H1 (cell line): ENCODE measurements around the gene CXCL14. TPM values are rescaled to one million over a fixed set of nuclear protein-coding genes. Genes with fewer than 3 reads are reported as not detected.

Experiments
- CTCF ChIA-PET: fragments of 300-600 bp; sonication (Branson Sonifier 250); formaldehyde crosslinking; loops from one replicate; lab custom pipeline; 2021; ENCODE audit not compliant: partially characterized antibody; lab: Charles Lee
- POLR2A ChIA-PET: fragments of 300-600 bp; sonication (Branson Sonifier 250); formaldehyde crosslinking; loops from one replicate; lab custom pipeline; 2021; ENCODE audit warnings: inconsistent platforms; ENCODE audit not compliant: partially characterized antibody; lab: Charles Lee
- DNase-seq, 2 experiments: peaks; one replicate each; pipeline versions ENCODE4 v3.0.0 to v3.0.0-alpha.2; 2010 to 2022; ENCODE audit warnings: low spot score in 2 of 2, low read depth in 1 of 2, mixed read lengths in 1 of 2
- FAIRE-seq: peaks from 2 replicates; lab custom pipeline; 2011; peaks lifted over from hg19 to GRCh38; lab: Jason Lieb, UNC
- H2AFZ ChIP-seq: 2 replicates; pipeline ENCODE4 v1.8.1; 2012; ENCODE audit warnings: low read length, inconsistent platforms
- H2AK5ac ChIP-seq: 2 replicates; pipeline ENCODE4 v1.6.1; 2013; ENCODE audit warnings: low read depth, low read length
- H2BK120ac ChIP-seq: replicated peaks from 2 replicates; pipeline ENCODE3; 2013; ENCODE audit warnings: low read depth, low read length, inconsistent platforms
- H2BK12ac ChIP-seq: 2 replicates; pipeline ENCODE4 v1.6.1; 2013; ENCODE audit warnings: low read depth, low read length
- H2BK15ac ChIP-seq: 2 replicates; pipeline ENCODE4 v1.6.1; 2013; ENCODE audit warnings: low read length
- H2BK20ac ChIP-seq: 2 replicates; pipeline ENCODE4 v1.6.1; 2013; ENCODE audit warnings: low read length
- H2BK5ac ChIP-seq: 2 replicates; pipeline ENCODE4 v1.6.1; 2013; ENCODE audit warnings: low read depth, low read length
- H3K14ac ChIP-seq: 2 replicates; pipeline ENCODE4 v1.6.1; 2013; ENCODE audit warnings: inconsistent platforms; ENCODE audit not compliant: insufficient read length
- H3K18ac ChIP-seq: 2 replicates; pipeline ENCODE4 v1.6.1; 2013; ENCODE audit warnings: low read length; ENCODE audit errors: extremely low read depth
- H3K23ac ChIP-seq: 2 replicates; pipeline ENCODE4 v1.6.1; 2013; ENCODE audit warnings: inconsistent platforms; ENCODE audit not compliant: insufficient read length
- H3K23me2 ChIP-seq: 2 replicates; pipeline ENCODE4 v1.6.1; 2013; ENCODE audit warnings: low read depth, low read length
- H3K27ac ChIP-seq: 2 replicates; pipeline ENCODE4 v1.6.1; 2011; ENCODE audit warnings: low read depth, low read length, inconsistent platforms
- H3K27me3 ChIP-seq, 4 experiments: replicated peaks in 1 of 4; 1 replicate in 1 of 4; 2 replicates in 3 of 4; pipeline versions ENCODE4 v1.6.1 to v1.8.1; 2011 to 2013; ENCODE audit warnings: low read length in 3 of 4, mild to moderate bottlenecking in 3 of 4, inconsistent platforms in 2 of 4, mixed read lengths in 2 of 4, moderate library complexity in 1 of 4; ENCODE audit not compliant: control insufficient read depth in 3 of 4, insufficient read depth in 3 of 4; ENCODE audit errors: extremely low read depth in 1 of 4
- H3K36me3 ChIP-seq, 4 experiments: 2 replicates each; pipeline versions ENCODE4 v1.6.1 to v1.8.1; 2011 to 2013; ENCODE audit warnings: mild to moderate bottlenecking in 4 of 4, low read length in 3 of 4, moderate library complexity in 2 of 4, control low read depth in 1 of 4, inconsistent platforms in 1 of 4; ENCODE audit not compliant: insufficient read depth in 4 of 4, control insufficient read depth in 2 of 4
- H3K4ac ChIP-seq: replicated peaks from 2 replicates; pipeline ENCODE3; 2013; ENCODE audit warnings: low read length, low read depth, mixed read lengths, inconsistent platforms; ENCODE audit not compliant: insufficient read length
- H3K4me1 ChIP-seq, 4 experiments: replicated peaks in 1 of 4; 1 replicate in 1 of 4; 2 replicates in 3 of 4; pipeline versions ENCODE4 v1.6.1 to v1.8.1; 2011 to 2013; ENCODE audit warnings: low read length in 3 of 4, inconsistent platforms in 2 of 4, mixed read lengths in 1 of 4; ENCODE audit not compliant: insufficient read depth in 4 of 4, control insufficient read depth in 3 of 4
- H3K4me2 ChIP-seq, 2 experiments: 2 replicates each; pipeline versions ENCODE4 v1.6.1 to v1.8.1; 2011 to 2013; ENCODE audit warnings: low read depth in 2 of 2, low read length in 2 of 2, control low read depth in 1 of 2, inconsistent platforms in 1 of 2, mild to moderate bottlenecking in 1 of 2; ENCODE audit not compliant: insufficient read depth in 1 of 2
- H3K4me3 ChIP-seq, 4 experiments: fragments of 200-600, 300-600 bp in 1 of 4; sonication (generic), shearing (Covaris generic), sonication (Bioruptor Twin) in 1 of 4; 2 replicates each; pipeline versions ENCODE4 v1.5.1 to v1.8.1; 2011 to 2016; ENCODE audit warnings: low read length in 4 of 4, low read depth in 3 of 4, control low read depth in 2 of 4, inconsistent platforms in 2 of 4, mild to moderate bottlenecking in 2 of 4, mixed read lengths in 1 of 4, moderate library complexity in 1 of 4; ENCODE audit not compliant: insufficient read depth in 2 of 4; ENCODE audit errors: extremely low read depth in 1 of 4
- H3K56ac ChIP-seq: replicated peaks from 2 replicates; pipeline ENCODE3; 2013; ENCODE audit warnings: low read depth, mild to moderate bottlenecking, mixed read lengths, low read length, inconsistent platforms; ENCODE audit not compliant: insufficient read length
- H3K79me1 ChIP-seq: 2 replicates; pipeline ENCODE4 v1.6.1; 2013; ENCODE audit warnings: low read depth, low read length, control low read depth
- H3K79me2 ChIP-seq, 2 experiments: 2 replicates each; pipeline versions ENCODE4 v1.6.1 to v1.8.1; 2012 to 2013; ENCODE audit warnings: low read length in 2 of 2, mild to moderate bottlenecking in 2 of 2, inconsistent platforms in 1 of 2; ENCODE audit not compliant: insufficient read depth in 2 of 2, control insufficient read depth in 1 of 2
- H3K9ac ChIP-seq, 4 experiments: replicated peaks in 1 of 4; 1 replicate in 1 of 4; 2 replicates in 3 of 4; pipeline versions ENCODE4 v1.6.1 to v1.8.1; 2011 to 2013; ENCODE audit warnings: low read depth in 3 of 4, low read length in 3 of 4, control low read depth in 2 of 4, mild to moderate bottlenecking in 2 of 4, moderate library complexity in 2 of 4, inconsistent platforms in 1 of 4; ENCODE audit errors: extremely low read depth in 1 of 4
- H3K9me3 ChIP-seq, 2 experiments: 2 replicates each; pipeline versions ENCODE4 v1.6.1 to v1.8.1; 2012 to 2013; ENCODE audit warnings: mild to moderate bottlenecking in 2 of 2, moderate library complexity in 2 of 2, control low read depth in 1 of 2, inconsistent platforms in 1 of 2, low read depth in 1 of 2, low read length in 1 of 2, mixed read lengths in 1 of 2; ENCODE audit not compliant: insufficient read depth in 2 of 2
- H4K20me1 ChIP-seq, 2 experiments: replicated peaks in 1 of 2; 2 replicates each; pipeline versions ENCODE3 to v1.8.1; 2011 to 2013; ENCODE audit warnings: inconsistent platforms in 2 of 2, low read length in 2 of 2, mild to moderate bottlenecking in 1 of 2; ENCODE audit not compliant: insufficient read depth in 2 of 2, control insufficient read depth in 1 of 2
- H4K5ac ChIP-seq: 2 replicates; pipeline ENCODE4 v1.6.1; 2013; ENCODE audit warnings: low read length, low read depth, mixed read lengths, inconsistent platforms; ENCODE audit not compliant: insufficient read length
- H4K8ac ChIP-seq: 2 replicates; pipeline ENCODE4 v1.8.0; 2013; ENCODE audit warnings: mild to moderate bottlenecking, moderate library complexity, low read length, inconsistent platforms; ENCODE audit not compliant: insufficient read depth; ENCODE audit errors: extremely low read depth
- H4K91ac ChIP-seq: replicated peaks from 2 replicates; pipeline ENCODE3; 2013; ENCODE audit warnings: low read length, mixed read lengths, inconsistent platforms; ENCODE audit not compliant: insufficient read length
- CBX8 ChIP-seq: fragments of 300-800, 300-1000 bp; sonication (generic); IDR thresholded peaks from 2 replicates; pipeline ENCODE4 v1.7.1; 2016; ENCODE audit warnings: low read depth, low read length, borderline replicate concordance
- RBBP5 ChIP-seq: IDR thresholded peaks from 2 replicates; pipeline ENCODE4 v1.7.1; 2012; ENCODE audit warnings: low read depth, mild to moderate bottlenecking, inconsistent platforms, low read length, moderate library complexity, borderline replicate concordance
- RFX5 ChIP-seq: IDR thresholded peaks from 2 replicates; pipeline ENCODE4 v1.6.1; 2011; ENCODE audit warnings: low read depth, low read length, improper control_type of control experiment, borderline replicate concordance
- SUZ12 ChIP-seq: fragments of 200-600 bp; sonication (generic); IDR thresholded peaks from 2 replicates; pipeline ENCODE4 v1.6.1; 2012; ENCODE audit warnings: mild to moderate bottlenecking, inconsistent platforms, low read length, moderate library complexity, mixed read lengths
- YY1 ChIP-seq: IDR thresholded peaks from 2 replicates; pipeline ENCODE4 v1.6.1; 2011; ENCODE audit warnings: low read depth, mild to moderate bottlenecking, low read length
- WGBS, 2 experiments: shearing (Covaris generic) in 1 of 2; methylation state at CpG; one replicate each; pipeline versions ENCODE4 v1.1.6 to v1.1.7; 2013 to 2015; ENCODE audit warnings: low lambda C conversion rate in 2 of 2, mixed read lengths in 2 of 2, inconsistent platforms in 1 of 2, low coverage in 1 of 2, missing lambda C conversion rate in 1 of 2; ENCODE audit not compliant: insufficient replicate concordance in 2 of 2, insufficient coverage in 1 of 2, insufficient read length in 1 of 2; ENCODE audit errors: extremely low coverage in 1 of 2, missing lambda C conversion rate in 1 of 2; 5-methylcytosine and 5-hydroxymethylcytosine counted together
- polyA plus RNA-seq, 7 experiments: library from polyadenylated mRNA; depleted of rRNA in 3 of 7; stranded (reverse) in 5 of 7; unstranded in 2 of 7; fragments of >200 nt in 5 of 7; fragments of 200-250 nt in 2 of 7; gene quantifications; 1 replicate in 5 of 7; 2 replicates in 1 of 7; 4 replicates in 1 of 7; pipeline versions ENCODE4 v1.2.1 to v1.2.3, GENCODE V29; 2011 to 2013; ENCODE audit warnings: missing spikeins in 2 of 7, mixed read lengths in 2 of 7
- total RNA-seq: library from RNA; stranded (reverse); fragmentation: NEBNext Ultra II Directional; extraction: Animal tissue kit (Norgen Biotek cat#: 25700); gene quantifications from 2 replicates; pipeline ENCODE4 v1.2.1, GENCODE V29; 2021
- TF ChIP-seq, protein P1 (sequence below): IDR thresholded peaks from 2 replicates; pipeline ENCODE4 v1.6.1; 2011; ENCODE audit warnings: low read depth, mild to moderate bottlenecking, low read length; ENCODE audit not compliant: insufficient read depth
- TF ChIP-seq, protein P2 (sequence below): IDR thresholded peaks from 2 replicates; pipeline ENCODE4 v1.6.1; 2011; ENCODE audit warnings: low read length, improper control_type of control experiment

Gene CXCL14
- total and polyA plus RNA-seq, 2 of the 8 experiments (the other 6 are each of a cell fraction or from before 2014, with no cell fraction given) = 1.5 to 1.8 TPM

DNA sequence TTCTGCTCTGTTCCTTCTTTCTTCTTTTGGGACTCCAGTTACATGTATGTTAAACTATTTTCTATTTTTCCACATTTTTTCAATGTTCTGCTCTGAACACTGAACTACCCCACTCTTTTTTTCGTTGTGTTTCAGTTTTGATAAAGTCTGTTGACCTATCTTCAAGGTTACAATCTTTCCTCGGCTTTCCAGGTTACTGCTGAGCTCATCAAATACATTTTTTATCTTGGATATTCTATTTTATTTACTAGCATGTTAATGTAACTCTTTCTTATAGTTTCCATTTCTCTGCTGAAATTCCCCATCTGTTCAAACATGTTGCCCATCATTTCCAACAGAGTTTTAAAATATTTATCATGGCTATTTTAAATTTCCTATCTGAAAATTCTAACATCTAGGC is 56.8 kb downstream of the CXCL14 start:
- no peak for DNase-seq
- CTCF ChIA-PET = interaction anchor here (0.9 to 2.7 kb wide), 4 partner anchors 10 to 55 kb away, joined by 3 to 8 read pairs (median 6); no protein-coding TSS in a partner anchor
- no peaks in the 10 kb centered on the region for H3K4me1 ChIP-seq
- H4K91ac ChIP-seq = no peak overlapping the region
- FAIRE-seq = no peak
- H2BK12ac ChIP-seq = no peak overlapping the region
- no peak overlapping the region for H3K27ac ChIP-seq
- H3K23me2 ChIP-seq = no peaks in the 10 kb centered on the region
- H3K4me2 ChIP-seq = no peak overlapping the region
- H3K36me3 ChIP-seq = no peaks in the 10 kb centered on the region
- no peak overlapping the region for H3K9ac ChIP-seq
- 78% methylated on average over 2 of the region's 2 CpGs; no CpG with 5 or more reads in 1 of the 2 experiments for WGBS, 2 experiments
- no peak overlapping the region for H2BK20ac ChIP-seq
- no peak overlapping the region for H3K18ac ChIP-seq
- H2AFZ ChIP-seq = no peak overlapping the region
- H2AK5ac ChIP-seq = no peak overlapping the region
- H3K14ac ChIP-seq = no peak overlapping the region
- no peak overlapping the region for H2BK5ac ChIP-seq
- H3K27me3 ChIP-seq = peaks cover 0 to 9% (median 5%) of the 10 kb centered on the region in 4 experiments; a peak in 5 of 7 replicates
- no peak overlapping the region for H3K4ac ChIP-seq
- H3K9me3 ChIP-seq = peaks cover 0 to 15% of the 10 kb centered on the region in 2 experiments; a peak in 2 of 4 replicates
- no peak overlapping the region for H3K4me3 ChIP-seq
- H2BK120ac ChIP-seq = no peak overlapping the region
- H3K79me1 ChIP-seq = no peaks in the 10 kb centered on the region
- H3K79me2 ChIP-seq = no peaks in the 10 kb centered on the region
- H2BK15ac ChIP-seq = no peak overlapping the region
- no peak overlapping the region for H4K5ac ChIP-seq
- POLR2A ChIA-PET = no interaction called here
- no peak overlapping the region for H3K56ac ChIP-seq
- no peak overlapping the region for H3K23ac ChIP-seq
- H4K20me1 ChIP-seq = no peaks in the 10 kb centered on the region
- no peak overlapping the region for H4K8ac ChIP-seq
- TF ChIP-seq SUZ12 (no peak), CBX8 (no peak), YY1 (no peak), RFX5 (no peak), RBBP5 (no peak)
- TF ChIP-seq, protein P1, sequence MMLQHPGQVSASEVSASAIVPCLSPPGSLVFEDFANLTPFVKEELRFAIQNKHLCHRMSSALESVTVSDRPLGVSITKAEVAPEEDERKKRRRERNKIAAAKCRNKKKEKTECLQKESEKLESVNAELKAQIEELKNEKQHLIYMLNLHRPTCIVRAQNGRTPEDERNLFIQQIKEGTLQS = no peak
- TF ChIP-seq, protein P2, sequence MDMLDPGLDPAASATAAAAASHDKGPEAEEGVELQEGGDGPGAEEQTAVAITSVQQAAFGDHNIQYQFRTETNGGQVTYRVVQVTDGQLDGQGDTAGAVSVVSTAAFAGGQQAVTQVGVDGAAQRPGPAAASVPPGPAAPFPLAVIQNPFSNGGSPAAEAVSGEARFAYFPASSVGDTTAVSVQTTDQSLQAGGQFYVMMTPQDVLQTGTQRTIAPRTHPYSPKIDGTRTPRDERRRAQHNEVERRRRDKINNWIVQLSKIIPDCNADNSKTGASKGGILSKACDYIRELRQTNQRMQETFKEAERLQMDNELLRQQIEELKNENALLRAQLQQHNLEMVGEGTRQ = no peak
